GM18502 (cell line): ENCODE measurements around the gene ADAMTS3.
"Not testable (repeated sequence)": the region's sequence is repeated elsewhere in the genome, so short reads cannot be mapped to it uniquely, and the experiment has no call there.

ENCODE experiments used
- ATAC-seq: cut with Tn5 transposase; IDR thresholded peaks from one replicate; pipeline ENCODE4 v1.9.1; 2021; ENCODE audit warnings: mild to moderate bottlenecking; ENCODE audit not compliant: unreplicated experiment, poor library complexity

The ADAMTS3 gene

DNA sequence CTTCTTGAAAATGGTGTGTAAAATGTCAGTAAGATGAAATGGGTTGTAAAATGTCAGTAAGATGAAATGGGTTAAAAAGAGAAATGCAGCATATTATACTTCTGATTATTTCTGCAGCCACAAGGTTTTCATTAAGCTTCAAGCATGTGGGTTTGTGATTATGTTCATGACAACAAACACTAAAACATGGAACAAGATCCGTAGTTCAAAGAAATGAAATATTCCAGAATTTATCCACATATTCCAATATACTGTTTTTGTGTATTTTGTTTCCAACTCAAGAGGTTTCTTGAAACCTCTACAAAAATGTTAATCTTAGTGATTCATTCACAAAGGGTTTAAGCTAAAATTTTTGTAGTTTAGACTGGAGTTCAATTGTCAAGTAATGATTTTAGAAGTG lies 84.0 kb downstream of the ADAMTS3 start:
- no peak for ATAC-seq

DNA sequence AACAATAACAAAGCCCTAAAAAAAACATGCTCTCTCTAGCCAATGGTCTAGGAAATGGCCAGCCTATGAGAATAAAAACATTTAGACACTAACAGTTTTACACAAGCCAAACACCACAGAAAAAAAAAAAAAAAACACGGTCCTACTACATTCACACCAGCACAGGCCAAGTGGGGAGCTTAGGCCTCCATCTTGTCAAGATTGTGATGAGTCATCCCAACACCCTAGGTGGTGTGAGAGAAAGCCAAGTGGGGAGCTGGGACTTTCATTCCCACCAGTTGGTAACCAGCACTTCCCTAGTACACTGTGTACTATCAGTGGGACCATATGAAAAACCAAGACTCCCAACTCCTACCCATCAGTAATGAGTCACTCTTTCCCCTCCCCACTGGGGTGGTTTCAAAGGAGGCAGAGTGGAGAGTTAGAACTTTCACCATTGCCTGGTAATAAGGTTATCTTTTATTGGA lies 95.6 kb downstream of the ADAMTS3 start:
- ATAC-seq: no peak

DNA sequence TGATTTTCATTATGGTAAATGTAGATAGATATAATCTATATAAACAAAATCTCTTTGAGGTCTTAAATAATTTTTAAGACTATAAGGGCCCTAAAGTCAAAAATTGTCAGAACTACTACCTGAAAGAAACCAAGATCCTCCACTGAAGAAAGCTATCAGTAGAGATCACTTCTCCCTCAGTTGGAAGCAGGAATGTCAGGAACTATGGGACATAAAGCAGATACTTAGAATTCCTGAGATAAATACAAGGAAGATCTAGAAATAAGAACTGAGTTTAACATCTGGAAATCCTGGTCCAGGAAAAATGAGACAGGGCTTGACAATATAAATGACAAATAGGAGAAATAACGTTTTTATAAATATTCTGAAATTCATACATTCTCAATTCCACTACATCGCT lies 97.2 kb downstream of the ADAMTS3 start:
- no peak for ATAC-seq

DNA sequence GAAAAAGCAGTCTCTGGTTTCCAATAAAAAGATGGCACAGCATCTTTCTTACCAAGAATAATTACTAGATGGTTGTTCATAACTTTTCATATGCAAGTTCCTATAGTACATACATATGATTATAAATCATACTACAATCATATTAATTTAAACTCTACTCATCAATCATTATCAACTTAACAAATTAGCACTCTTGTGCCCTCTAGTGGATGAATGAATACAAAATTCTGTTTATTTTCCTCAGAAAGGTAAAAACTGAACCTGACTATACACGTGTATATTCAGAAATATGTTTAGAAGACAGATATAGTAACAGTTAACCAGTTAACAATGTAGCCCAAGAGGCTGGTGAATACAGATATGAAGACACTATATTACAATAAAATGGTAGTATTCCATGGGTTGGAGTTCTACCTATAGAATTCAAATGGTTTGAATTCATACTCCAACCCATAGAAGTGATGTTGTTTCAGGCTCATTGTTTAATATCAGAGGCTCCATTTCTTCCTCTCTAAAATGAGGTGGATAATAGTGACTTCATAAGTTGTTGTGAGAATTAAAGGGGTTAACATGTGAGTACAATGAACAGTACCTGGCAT lies 100.0 kb downstream of the ADAMTS3 start:
- no peak for ATAC-seq

DNA sequence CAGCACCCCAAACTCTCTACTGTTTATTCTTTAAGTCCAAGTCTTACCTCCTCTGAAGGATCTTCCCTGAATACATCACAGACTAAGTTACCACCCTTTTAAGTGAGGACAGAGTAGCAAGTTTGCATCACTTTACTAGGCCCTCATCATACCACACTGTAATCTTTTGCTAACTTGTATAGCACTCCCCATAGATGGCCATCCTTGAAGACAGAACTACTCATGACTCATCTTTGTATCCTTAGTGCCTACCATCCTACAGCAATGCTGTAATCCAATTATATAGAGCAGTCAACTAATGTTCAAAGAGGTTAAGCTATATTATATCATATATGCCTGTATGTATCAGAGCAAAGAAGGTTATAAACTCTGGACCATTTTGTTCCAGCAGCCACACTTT lies 101.4 kb downstream of the ADAMTS3 start:
- no peak for ATAC-seq

DNA sequence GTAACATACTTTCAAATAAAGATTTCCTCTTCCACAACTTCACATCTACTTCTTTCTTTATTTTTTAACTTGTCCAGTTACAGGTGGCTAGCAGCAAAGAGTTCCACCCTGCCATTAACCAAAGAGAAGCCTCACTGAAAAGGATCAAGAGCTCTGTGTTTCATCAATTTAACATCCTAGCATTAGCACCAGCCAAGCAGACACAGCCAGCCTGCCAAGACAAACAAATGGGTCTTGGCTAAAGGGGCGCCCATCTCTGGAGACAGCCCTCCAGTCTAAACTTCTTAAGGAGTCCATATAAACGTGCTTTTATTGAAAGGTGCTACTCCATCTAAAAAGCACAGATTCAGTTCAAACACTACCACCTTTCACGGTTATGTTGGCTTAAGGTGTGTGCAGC lies 105.3 kb downstream of the ADAMTS3 start:
- ATAC-seq: no peak

DNA sequence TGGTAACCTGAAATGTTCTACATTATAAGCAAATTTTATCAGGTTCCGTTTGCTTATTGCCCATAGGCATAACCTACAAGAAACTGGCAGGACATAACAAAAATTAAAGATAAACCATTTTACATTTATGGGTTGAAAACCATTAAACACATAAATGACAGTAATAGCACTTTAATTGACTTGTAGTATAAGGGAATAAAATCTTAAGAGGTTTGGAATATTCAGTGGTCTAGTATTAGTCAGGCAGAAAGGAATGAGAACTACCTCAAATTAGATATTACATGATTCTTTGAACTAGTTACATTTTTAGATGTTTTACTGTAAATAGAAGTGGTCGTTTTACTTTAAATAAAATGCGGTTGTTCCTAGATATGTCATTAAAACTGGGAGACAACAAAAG lies 111.9 kb downstream of the ADAMTS3 start:
- no peak for ATAC-seq

DNA sequence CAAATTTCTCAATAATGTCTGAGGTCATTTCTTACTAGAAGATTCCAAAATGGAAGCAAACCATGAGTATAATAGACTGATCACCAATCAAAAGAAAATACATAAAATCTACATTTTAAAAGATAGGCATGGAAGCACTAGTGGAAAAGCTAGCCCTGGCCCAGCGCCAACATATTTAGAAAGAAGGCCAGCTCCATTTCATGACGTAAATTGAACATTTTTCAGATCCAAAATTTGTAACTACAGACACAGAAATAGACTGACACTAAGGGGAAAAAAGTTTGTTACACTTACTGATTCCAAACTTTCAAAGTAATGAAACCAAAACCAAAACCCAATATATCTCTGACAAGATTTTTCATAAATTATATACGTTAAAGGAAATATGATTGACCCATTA lies 117.7 kb downstream of the ADAMTS3 start:
- no peak for ATAC-seq

DNA sequence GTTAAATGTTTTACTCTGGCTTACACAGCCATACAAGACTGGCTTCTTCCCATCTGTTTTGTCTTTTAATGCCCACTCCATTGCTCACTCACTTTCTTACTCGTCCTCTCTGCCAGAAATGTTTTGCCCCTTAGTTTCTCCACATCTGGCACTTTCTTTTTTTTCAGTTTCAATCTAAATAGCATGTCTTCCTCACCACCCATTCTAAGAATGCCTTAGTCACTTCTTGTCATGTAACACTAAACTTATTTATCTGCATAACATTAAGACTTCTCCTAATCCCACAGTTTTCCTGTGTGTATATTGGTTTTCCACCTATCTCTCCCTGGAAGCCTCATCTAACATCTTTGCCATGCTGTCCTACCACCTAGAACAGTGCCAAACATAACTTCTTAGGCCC lies 119.3 kb downstream of the ADAMTS3 start:
- no peak for ATAC-seq

DNA sequence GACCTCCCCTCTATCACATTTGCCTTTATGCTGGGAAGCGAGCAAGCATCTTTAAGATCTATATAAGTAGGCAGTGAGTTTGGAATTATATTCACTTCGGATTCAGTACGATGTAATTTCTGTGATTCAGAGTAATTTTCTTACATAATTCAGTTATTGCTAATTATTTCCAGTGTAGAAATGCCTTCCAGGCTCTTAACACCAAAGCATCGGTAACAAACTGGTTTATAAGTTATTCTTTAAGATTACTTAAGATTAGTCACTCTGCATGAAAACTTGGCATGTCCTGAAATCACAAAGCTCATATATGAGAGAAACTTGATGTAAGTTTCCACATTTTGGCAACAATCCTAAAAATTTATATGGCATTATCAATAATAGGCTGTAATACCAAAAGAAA lies 120.8 kb downstream of the ADAMTS3 start:
- no peak for ATAC-seq

DNA sequence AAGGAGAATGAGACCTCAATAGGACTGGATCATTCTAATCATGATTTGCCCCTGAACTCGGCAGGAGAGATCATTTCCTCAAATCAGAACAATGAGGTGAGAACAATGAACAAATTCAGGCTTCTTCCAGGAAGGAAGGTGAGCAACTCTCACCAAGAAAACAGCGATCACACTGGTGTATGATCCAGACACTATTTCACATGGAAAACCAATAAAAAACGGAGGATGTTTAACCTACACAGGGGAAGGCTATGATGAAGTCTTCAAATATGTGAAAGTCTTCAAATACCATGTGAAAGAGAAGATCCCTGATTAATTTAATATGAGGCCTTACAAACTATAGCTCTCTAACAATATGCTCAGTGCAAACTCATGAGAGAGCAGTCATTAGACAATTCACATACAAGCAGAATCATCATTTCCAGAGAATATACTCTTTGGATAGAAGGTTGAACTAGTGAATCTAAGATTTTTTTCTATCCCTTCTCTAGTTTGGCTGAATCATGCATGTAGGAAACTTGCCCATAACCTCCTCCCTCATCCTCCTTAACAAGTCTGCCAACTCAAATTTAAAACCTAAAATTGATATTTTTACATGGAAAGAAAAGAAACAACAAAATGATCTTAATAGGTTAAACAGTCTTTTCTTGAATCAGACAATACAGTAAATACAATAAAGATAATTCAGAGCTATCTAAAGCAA lies 122.5 kb downstream of the ADAMTS3 start:
- ATAC-seq: no peak

DNA sequence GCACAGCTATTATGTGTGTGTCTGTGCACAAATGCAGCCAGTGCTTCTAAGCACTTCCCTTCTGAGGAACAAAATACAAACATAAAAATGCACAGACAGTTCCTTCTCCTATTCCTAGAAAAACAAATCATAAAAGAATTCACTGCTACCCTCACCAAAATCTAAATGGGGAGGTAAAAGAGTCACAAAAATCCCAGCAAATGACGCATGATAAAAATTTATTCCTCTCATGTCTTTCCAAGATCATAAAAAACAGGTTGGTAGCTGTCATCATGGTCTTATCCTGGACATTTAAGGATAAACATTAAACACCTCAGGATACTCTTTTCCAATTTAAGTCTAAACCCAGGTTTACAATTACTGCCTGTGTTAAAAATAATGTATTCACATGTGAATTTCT lies 124.9 kb downstream of the ADAMTS3 start:
- no peak for ATAC-seq

DNA sequence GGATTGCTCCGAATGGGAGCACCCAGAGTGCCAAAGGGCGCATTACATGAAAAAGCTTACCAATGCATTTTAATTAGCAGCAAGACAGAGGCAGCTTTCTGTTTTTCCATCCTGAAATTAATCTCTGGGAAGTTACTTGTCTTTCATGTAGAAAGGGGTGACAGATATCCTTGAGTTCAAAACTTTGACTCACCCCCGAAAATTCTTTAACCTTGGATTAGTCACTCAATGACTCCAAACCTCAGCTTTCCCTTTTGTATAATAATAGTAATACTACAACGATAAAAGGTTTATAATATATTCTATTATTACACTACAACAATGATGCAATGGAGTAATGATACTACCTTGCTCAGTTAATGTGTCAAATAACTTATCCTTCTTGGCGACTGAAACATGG lies 126.3 kb downstream of the ADAMTS3 start:
- ATAC-seq: no peak

DNA sequence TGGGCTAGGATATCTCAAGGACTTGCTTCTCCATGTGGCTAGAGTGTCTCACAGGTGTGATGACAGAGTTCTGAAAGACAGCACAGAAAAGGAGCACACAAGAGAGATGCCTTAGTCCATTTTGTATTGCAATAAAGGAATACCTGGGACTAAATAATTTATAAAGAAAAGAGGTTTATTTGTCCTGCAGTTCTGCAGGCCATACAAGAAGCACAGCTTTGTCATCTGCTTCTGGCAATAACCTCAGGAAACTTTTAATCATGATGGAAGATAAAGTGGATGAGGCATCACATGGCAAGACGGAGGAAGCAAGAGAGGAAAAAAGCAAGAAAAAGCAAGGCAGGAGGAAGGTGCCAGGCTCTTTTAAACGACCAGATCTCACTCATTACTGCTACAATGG lies 126.9 kb downstream of the ADAMTS3 start:
- no peak for ATAC-seq

DNA sequence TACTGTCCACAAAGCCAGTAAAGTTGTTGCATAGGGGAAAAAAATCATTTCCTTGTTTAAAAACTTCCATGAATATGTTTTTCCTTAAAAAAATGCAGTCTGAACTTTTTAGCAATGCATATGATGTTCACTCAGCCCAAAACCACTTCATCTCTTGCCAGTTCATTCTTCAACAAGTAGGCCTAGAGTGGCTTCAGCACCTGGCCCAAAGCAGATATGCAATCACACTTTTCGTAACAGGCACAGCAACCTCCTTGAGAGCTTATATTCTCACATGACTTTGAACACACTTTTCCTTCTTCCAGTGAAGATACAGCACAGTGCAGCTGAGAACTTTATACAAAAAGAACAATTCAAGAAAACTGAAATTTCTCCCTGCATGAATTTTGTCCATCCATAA lies 128.6 kb downstream of the ADAMTS3 start:
- no peak for ATAC-seq

DNA sequence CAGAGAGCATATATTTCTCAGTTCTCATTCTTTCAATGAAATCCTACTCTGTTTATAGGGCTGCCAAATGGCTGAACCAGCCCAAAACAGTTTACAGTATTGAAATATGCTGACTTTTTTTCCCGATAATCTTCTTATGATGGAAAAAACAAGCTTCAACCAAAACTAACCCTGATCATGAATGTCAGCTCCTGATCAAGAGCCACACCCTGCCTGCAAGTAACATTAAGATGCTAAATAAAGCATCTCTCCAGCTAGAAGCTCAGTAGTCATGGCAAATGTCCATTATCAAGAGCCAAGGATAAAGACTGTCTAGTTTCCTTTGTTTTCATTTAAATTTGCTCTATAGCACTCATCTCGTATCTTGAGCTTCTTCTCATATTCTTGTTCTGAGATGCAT lies 136.0 kb downstream of the ADAMTS3 start:
- ATAC-seq: no peak

DNA sequence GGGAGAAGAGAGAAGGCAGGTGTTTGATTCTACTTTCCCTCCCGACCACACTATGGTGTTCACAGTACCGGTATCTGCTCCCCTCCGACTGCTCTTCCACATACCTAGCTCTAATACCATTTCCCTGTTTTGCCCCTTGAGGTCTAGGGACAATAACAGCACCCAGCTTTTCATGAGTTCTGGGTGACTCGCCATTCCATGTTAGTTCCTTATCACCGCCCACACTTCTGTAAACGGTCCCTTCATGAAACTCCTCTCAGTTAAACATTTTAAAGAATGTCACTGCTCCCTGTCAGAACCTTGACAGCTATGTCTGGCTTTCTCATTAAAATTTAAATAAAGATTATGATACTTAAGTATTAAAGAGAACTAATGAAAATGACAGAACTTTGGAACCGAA lies 136.7 kb downstream of the ADAMTS3 start:
- ATAC-seq: no peak

DNA sequence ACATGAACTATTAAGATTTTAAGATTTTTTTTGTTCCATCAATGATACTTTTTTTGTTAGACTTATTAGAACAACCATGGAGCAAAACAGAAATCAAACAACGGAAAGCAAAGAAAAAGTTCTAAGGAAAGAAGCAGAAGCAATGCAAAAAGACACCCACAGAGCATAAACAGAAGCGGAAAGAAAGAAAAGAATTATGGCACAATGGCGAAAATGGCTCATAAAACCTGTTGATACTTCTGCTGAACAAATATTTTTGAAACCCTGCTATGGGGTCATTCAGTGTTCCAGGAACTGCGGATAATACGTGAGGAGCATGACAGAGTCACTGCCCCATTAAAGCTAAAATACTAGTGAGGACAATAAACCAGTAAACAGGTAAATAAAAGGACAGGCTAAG lies 138.0 kb downstream of the ADAMTS3 start:
- ATAC-seq: no peak

DNA sequence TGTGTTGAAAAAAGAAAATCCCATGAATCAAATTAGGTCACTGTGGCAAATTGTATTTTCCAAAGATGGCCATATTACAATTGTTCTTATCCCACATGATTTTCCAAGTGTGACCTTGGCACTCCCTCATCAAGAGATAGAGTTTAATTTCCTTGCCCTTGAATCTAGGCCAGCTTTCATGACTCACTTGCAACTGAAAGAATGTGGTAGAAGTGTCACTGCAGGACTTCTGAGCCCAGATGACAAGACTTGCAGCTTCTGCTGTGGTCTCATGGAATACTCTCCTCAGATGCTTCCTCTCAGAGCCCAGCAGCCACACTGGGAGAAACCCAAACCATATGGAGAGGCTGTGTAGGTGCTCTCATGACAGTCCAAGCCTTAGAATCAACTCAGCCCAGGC lies 139.0 kb downstream of the ADAMTS3 start:
- no peak for ATAC-seq

DNA sequence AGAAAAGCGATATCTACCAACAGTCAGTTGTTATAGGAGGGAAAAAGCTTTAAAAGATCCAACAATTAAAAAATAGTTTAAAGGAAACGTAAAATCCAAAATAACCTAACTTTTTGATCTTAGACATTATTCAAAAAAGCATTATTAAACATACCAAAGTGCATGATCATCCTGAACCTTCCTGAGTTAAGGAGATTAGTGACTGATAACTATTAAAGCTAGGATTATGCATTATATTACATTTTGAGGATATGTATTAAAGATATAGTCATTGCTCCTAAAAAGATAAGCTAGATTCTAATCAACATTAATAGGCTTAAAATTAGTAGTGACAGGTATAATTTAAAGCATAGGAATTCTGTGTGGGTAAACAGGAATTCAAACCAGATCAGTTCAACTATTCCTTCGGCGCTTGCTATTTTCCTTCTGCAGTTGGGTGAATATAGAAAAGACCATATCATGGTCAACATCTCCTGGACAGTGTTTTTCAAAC lies 139.6 kb downstream of the ADAMTS3 start:
- ATAC-seq: no peak

DNA sequence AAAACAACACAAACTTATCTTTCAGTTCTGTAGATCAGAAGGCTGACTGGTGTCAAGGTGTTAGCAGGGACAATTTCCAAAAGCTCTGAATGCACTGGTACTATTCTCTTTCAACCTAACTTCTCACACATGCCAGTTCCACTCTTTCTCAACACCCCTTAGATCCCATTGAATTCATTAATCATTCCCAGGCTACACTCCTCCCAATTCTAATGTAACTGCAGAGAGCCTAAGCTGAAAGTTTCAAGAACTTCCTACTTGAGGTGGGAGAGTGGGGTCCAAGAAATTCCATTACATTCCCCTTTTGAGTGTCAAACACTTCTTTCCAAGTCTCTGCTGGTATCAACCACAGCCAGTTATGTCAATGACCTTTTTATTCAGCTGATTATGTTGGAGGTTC lies 142.0 kb downstream of the ADAMTS3 start:
- ATAC-seq: no peak

DNA sequence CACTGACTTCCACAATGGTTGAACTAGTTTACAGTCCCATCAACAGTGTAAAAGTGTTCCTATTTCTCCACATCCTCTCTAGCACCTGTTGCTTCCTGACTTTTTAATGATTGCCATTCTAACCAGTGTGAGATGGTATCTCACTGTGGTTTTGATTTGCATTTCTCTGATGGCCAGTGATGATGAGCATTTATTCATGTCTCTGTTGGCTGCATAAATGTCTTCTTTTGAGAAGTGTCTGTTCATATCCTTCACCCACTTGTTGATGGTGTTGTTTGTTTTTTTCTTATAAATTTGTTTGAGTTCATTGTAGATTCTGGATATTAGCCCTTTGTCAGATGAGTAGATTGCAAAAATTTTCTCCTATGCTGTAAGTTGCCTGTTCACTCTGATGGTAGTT lies 143.1 kb downstream of the ADAMTS3 start:
- not testable (repeated sequence) for ATAC-seq
